ENCODE measurements around the gene CTNNA2.

Gene CTNNA2

DNA sequence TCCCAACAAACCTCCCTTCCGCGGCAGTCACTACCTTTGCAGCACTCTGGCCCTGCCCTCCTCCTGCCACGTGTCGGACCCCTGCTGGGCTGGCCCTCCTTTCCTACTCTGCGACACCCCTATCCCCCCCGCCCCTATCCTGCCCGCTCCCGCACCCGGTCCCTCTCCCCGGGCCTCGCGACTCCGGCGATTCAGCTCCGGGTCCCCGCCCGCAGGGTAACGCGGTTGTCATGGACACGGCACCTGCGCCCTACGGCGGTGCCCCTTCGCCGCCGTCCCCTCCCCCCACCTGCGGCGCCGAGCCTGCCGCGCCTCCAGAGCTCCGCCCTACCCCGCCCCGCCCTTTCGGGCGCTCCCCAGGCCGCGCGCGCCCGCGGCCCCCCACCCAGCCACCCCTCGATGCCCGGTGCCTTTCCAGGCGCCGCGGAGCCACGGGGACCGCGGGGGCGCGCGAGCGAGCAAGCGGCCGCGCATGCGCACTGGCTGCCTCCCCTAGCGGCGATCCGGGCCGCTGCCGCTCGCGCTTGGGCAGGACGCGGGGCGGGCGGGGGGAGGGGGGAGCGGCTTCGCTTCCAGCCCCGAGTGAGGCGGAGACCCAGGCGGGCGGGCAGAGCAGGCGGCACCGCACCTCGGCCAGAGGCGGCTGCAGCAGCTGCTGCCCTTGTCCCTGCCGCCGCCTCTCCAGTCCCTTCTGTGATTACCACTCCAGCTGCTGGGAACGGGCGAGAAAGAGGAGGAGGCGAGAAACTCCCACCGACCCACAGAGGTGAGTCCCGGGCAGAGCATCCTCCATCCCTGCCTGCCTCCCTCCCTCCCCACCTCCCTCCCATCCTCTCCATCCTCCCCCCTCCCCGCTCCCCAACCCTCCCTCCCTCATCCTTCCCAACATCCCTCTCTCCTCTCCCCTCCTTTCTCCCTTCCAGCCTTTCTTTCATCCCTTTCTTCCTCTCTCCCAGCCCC, at the start of gene CTNNA2:
Gene CTNNA2 (plus strand): TSS at position 610 of the 960 bp plus-strand sequence.
- peak; percentile 26 for DNase-seq

DNA sequence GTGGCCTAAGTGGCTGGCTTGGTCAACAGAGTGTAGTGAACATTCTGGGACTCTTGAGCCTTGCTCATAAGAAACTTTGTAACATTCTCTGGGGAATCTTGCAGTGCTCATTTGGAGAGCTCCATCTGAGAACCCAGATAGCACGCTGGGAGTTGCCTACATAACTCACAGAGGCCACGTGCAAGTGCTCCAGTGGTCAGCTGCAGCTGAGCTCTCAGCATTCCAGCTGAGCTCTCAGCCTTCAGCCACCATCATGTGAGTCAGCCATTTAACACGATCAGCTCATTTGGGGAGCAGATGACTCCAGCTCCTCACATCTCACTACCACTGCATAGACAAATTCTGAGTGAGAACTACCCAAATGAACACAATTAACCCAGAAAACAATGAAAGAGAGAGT, 25.5 kb upstream of the CTNNA2 start:
- no peak for DNase-seq

GRCh38 chr2:79511320-79511951, 1.4 kb upstream of the CTNNA2 start:
- peak; percentile 47 for DNase-seq

DNA sequence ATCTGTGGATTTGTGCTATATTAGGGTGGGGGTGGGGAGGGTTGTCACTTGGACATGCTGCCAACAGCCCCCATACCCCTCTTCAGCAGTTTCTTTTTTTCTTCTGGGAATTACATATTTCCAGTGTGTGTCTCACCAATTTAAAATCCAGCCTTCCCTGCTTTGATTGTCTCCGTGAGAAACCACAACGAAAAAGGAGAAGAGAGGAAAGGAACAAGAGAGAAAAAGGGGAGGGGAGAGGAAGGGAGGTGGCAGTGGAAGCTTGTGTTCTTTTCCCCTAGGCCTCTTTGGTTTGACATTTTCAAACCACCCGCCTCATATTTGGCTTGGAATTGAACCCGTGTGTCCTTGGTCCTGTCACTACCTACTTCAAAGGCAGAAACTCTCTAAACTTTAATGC, 860 bp downstream of the CTNNA2 start:
- no peak for DNase-seq

GRCh38 chr2:79529636-79530035, 16.8 kb downstream of the CTNNA2 start:
- no peak for DNase-seq

GRCh38 chr2:79530443-79530842, 17.6 kb downstream of the CTNNA2 start:
- DNase-seq, result no peak

- no peak for DNase-seq
These were observed 34.7 kb downstream of the CTNNA2 start for GRCh38 chr2:79547568-79547967.

GRCh38 chr2:79552653-79553052, 39.8 kb downstream of the CTNNA2 start:
- no peak for DNase-seq

DNA sequence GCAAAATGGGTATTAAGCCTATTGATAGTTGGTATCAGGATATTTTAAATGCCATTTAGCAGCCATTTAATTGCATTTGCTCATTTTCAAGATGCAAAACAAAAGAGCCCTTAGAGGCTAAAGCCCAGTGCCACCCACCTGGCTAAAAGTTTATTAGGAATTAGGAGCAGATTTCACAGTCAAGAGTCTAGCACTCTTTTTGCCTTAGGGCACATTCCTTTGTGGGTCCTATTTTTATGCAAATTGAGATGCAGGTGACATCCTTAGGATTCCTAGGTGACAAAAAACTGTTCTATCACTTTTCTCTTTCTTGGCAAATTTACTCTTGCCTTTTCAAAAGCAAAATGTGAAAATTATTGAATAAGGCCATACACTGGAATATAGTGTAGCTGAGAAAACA, 42.0 kb downstream of the CTNNA2 start:
- DNase-seq, result no peak

DNA sequence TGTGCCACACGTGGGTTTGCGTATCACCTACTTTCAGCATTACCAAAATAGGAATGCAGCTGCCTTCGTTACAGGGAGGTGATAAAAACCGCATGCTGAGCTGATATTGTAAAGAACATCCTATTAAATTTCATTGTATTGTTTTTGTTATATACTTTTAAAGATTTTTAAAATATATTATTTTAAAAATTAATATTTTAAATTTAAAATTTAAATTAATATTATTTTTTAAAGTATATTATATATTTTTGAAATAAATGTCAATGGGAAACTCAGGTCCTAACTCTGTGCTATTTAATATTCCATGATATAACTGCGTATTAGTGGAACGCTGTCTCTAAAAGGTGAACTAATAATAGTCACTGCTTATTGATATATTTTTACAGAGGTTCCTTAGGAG, 51.2 kb downstream of the CTNNA2 start:
- no peak for DNase-seq

GRCh38 chr2:79569048-79569447, 56.2 kb downstream of the CTNNA2 start:
- no peak for DNase-seq

GRCh38 chr2:79573895-79574674, 61.2 kb downstream of the CTNNA2 start:
- DNase-seq, result no peak

GRCh38 chr2:79576451-79576850, 63.6 kb downstream of the CTNNA2 start:
- DNase-seq, result no peak

DNA sequence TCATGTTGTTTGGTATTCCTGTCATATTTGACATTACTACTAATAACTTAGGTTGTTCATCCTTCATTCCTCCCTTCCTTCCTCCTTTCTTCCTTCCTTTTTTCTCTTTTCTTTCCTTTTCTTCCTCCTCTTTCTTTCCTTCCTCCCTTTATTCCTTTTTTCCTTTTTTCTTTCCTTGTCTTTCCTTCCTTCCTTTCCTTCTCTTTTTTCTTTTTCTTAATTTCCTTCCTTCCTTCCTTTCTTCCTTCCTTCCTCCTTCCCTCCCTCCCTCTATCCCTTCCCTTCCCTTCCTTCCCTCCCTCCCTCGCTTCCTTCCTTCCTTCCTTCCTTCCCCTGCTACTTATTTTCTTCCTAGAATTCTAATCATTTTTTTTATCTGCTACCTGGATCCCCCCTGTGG, 66.1 kb downstream of the CTNNA2 start:
- DNase-seq, result no peak

GRCh38 chr2:79580175-79580574, 67.3 kb downstream of the CTNNA2 start:
- DNase-seq, result no peak

- DNase-seq, result peak; percentile 7
These were observed 73.0 kb downstream of the CTNNA2 start for GRCh38 chr2:79585701-79586433.

GRCh38 chr2:79591281-79591680, 78.4 kb downstream of the CTNNA2 start:
- no peak for DNase-seq

- DNase-seq, result no peak
These were observed 80.5 kb downstream of the CTNNA2 start for GRCh38 chr2:79593237-79593867.

- no peak for DNase-seq
These were observed 83.6 kb downstream of the CTNNA2 start for GRCh38 chr2:79596403-79596802.

DNA sequence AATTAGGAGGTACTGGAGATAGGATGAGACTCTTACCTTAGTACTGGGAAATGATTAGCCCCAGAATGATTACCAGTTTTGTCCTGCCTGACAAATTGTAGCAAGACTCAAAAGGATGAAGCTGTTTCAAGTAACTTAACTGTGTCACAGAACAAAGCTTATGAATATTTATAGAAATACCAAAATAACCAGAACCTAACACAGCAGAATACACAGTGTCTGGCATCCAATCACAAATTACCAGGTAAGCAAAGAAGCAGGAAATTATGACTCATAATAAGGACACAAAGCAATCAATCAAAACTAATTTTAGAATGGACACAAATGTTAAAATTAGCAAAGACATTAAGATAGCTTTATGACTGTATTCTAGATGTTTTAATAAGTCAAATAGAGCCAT, 91.9 kb downstream of the CTNNA2 start:
- no peak for DNase-seq

GRCh38 chr2:79611448-79612016, 98.7 kb downstream of the CTNNA2 start:
- DNase-seq, result no peak

- DNase-seq, result no peak
These were observed 100.1 kb downstream of the CTNNA2 start for GRCh38 chr2:79612999-79613398.

All from fibroblast of skin of right biceps (primary cell).